ENCODE results near the gene FAM83C.

FAM83C gene

GRCh38 chr20:35288325-35289060, 3.7 kb downstream of the FAM83C start:
- DNase-seq (ENCODE audit: extremely low spot score) = no peak
- CTCF ChIA-PET = interaction anchor here (0.6 kb wide), 1 partner anchor 16 kb away, joined by 3 read pairs; no protein-coding TSS in a partner anchor
- TF ChIP-seq ARNT (IDR thresholded peaks at IDR 0.05) (no peak), BHLHE40 (IDR thresholded peaks at IDR 0.05; ENCODE audit: borderline replicate concordance) (no peak), LEF1 (IDR thresholded peaks at IDR 0.05; ENCODE audit: borderline replicate concordance) (no peak), SP1 (IDR thresholded peaks at IDR 0.05) (no peak), CTBP1 (IDR thresholded peaks at IDR 0.05; ENCODE audit: borderline replicate concordance) (no peak), ELF4 (IDR thresholded peaks at IDR 0.05) (no peak), TARDBP (IDR thresholded peaks at IDR 0.05) (no peak), FOXA1 (IDR thresholded peaks at IDR 0.05) (no peak)
- POLR2A ChIA-PET = no interaction called here

GRCh38 chr20:35287509-35288324, 4.5 kb downstream of the FAM83C start:
- CTCF ChIA-PET = no interaction called here
- TF ChIP-seq TARDBP (IDR thresholded peaks at IDR 0.05) (no peak), LEF1 (IDR thresholded peaks at IDR 0.05; ENCODE audit: borderline replicate concordance) (no peak), SP1 (IDR thresholded peaks at IDR 0.05) (no peak), SUZ12 (IDR thresholded peaks at IDR 0.05) (no peak), ZNF384 (IDR thresholded peaks at IDR 0.05) (no peak), L3MBTL2 (conservative IDR thresholded peaks at IDR 0.05) (no peak), ELF4 (IDR thresholded peaks at IDR 0.05) (no peak), ARNT (IDR thresholded peaks at IDR 0.05) (no peak), BHLHE40 (IDR thresholded peaks at IDR 0.05; ENCODE audit: borderline replicate concordance) (no peak), CTBP1 (IDR thresholded peaks at IDR 0.05; ENCODE audit: borderline replicate concordance) (no peak), NFRKB (IDR thresholded peaks at IDR 0.05) (no peak)

GRCh38 chr20:35286899-35287508, 5.2 kb downstream of the FAM83C start:
- CTCF ChIA-PET = interaction anchor here (0.6 kb wide), 1 partner anchor 15 kb away, joined by 3 read pairs; no protein-coding TSS in a partner anchor
- POLR2A ChIA-PET = interaction anchor here (1.8 kb wide), 1 partner anchor 168 kb away, joined by 6 read pairs; the partner anchor contains the start of gene CEP250
- DNase-seq (ENCODE audit: extremely low spot score) = no peak
- TF ChIP-seq LEF1 (IDR thresholded peaks at IDR 0.05; ENCODE audit: borderline replicate concordance) = no peak
- no peak for TF ChIP-seq FOXK2 (IDR thresholded peaks at IDR 0.05)
- TF ChIP-seq ELF4 (IDR thresholded peaks at IDR 0.05) = no peak
- no peak for TF ChIP-seq ARNT (IDR thresholded peaks at IDR 0.05)
- TF ChIP-seq NFRKB (IDR thresholded peaks at IDR 0.05) = no peak
- TF ChIP-seq SUZ12 (IDR thresholded peaks at IDR 0.05) = no peak
- TF ChIP-seq FOXM1 (IDR thresholded peaks at IDR 0.05; ENCODE audit: borderline replicate concordance) = no peak
- no peak for TF ChIP-seq BHLHE40 (IDR thresholded peaks at IDR 0.05; ENCODE audit: borderline replicate concordance)
- no peak for TF ChIP-seq TARDBP (IDR thresholded peaks at IDR 0.05)
- no peak for TF ChIP-seq FOXA1 (IDR thresholded peaks at IDR 0.05)
- no peak for TF ChIP-seq ZNF384 (IDR thresholded peaks at IDR 0.05)
- TF ChIP-seq L3MBTL2 (conservative IDR thresholded peaks at IDR 0.05) = no peak
- no peak for TF ChIP-seq HDGF (IDR thresholded peaks at IDR 0.05; ENCODE audit: borderline replicate concordance)
- TF ChIP-seq PKNOX1 (IDR thresholded peaks at IDR 0.05) = no peak
- TF ChIP-seq CTBP1 (IDR thresholded peaks at IDR 0.05; ENCODE audit: borderline replicate concordance) = no peak
- no peak for TF ChIP-seq SP1 (IDR thresholded peaks at IDR 0.05)

More at GRCh38 chr20:35287509-35288324, 4.5 kb downstream of the FAM83C start:
- no peak for DNase-seq (ENCODE audit: extremely low spot score)
- POLR2A ChIA-PET = interaction anchor here (1.8 kb wide), 1 partner anchor 167 kb away, joined by 6 read pairs; the partner anchor contains the start of gene CEP250

- POLR2A ChIA-PET = interaction anchor here (1.8 kb wide), 1 partner anchor 169 kb away, joined by 6 read pairs; the partner anchor contains the start of gene CEP250
- CTCF ChIA-PET = interaction anchor here (0.6 kb wide), 1 partner anchor 16 kb away, joined by 3 read pairs; no protein-coding TSS in a partner anchor
- TF ChIP-seq FOXK2 (IDR thresholded peaks at IDR 0.05) (no peak), SUZ12 (IDR thresholded peaks at IDR 0.05) (no peak)
- no peak for DNase-seq (ENCODE audit: extremely low spot score)
These were observed 5.9 kb downstream of the FAM83C start for GRCh38 chr20:35286077-35286898.

- no peak for DNase-seq (ENCODE audit: extremely low spot score)
- POLR2A ChIA-PET = interaction anchor here (1.8 kb wide), 1 partner anchor 169 kb away, joined by 6 read pairs; the partner anchor contains the start of gene CEP250
- TF ChIP-seq CTBP1 (IDR thresholded peaks at IDR 0.05; ENCODE audit: borderline replicate concordance) (no peak), ZNF384 (IDR thresholded peaks at IDR 0.05) (no peak), ELF4 (IDR thresholded peaks at IDR 0.05) (no peak), SUZ12 (IDR thresholded peaks at IDR 0.05) (no peak), PKNOX1 (IDR thresholded peaks at IDR 0.05) (no peak), LEF1 (IDR thresholded peaks at IDR 0.05; ENCODE audit: borderline replicate concordance) (no peak)
- CTCF ChIA-PET = no interaction called here
These were observed 6.5 kb downstream of the FAM83C start for GRCh38 chr20:35285806-35286076.

All from HEK293T (cell line).